ENCODE measurements around the gene PIK3AP1.

Gene PIK3AP1

GRCh38 chr10:96665306-96665705 lies 55.0 kb downstream of the PIK3AP1 start:
- H3K4me1 ChIP-seq (ENCODE audit: control insufficient read depth, insufficient read depth, low read length): peaks cover 11% of the 10 kb centered on the region
- H3K27me3 ChIP-seq (ENCODE audit: control insufficient read depth, insufficient read depth, low read length): no peaks in the 10 kb centered on the region
- H3K4me2 ChIP-seq (ENCODE audit: low read length): no peak overlapping the region
- no peaks in the 10 kb centered on the region for H3K36me3 ChIP-seq (ENCODE audit: insufficient read depth, low read length)
- no peak overlapping the region for H3K9ac ChIP-seq (ENCODE audit: low read depth, low read length)
- no peak overlapping the region for H3K4me3 ChIP-seq (ENCODE audit: low read length)
- no peaks in the 10 kb centered on the region for H3K9me3 ChIP-seq (replicated peaks; ENCODE audit: low read length)

GRCh38 chr10:96664563-96664962 lies 55.8 kb downstream of the PIK3AP1 start:
- H3K4me2 ChIP-seq (ENCODE audit: low read length): no peak overlapping the region
- H3K4me3 ChIP-seq (ENCODE audit: low read length): no peak overlapping the region
- peaks cover 11% of the 10 kb centered on the region for H3K4me1 ChIP-seq (ENCODE audit: control insufficient read depth, insufficient read depth, low read length)
- H3K9ac ChIP-seq (ENCODE audit: low read depth, low read length): no peak overlapping the region
- H3K27me3 ChIP-seq (ENCODE audit: control insufficient read depth, insufficient read depth, low read length): no peaks in the 10 kb centered on the region
- H3K36me3 ChIP-seq (ENCODE audit: insufficient read depth, low read length): no peaks in the 10 kb centered on the region
- H3K9me3 ChIP-seq (replicated peaks; ENCODE audit: low read length): no peaks in the 10 kb centered on the region

GRCh38 chr10:96663797-96664196 lies 56.5 kb downstream of the PIK3AP1 start:
- H3K4me2 ChIP-seq (ENCODE audit: low read length): no peak overlapping the region
- no peaks in the 10 kb centered on the region for H3K36me3 ChIP-seq (ENCODE audit: insufficient read depth, low read length)
- H3K4me1 ChIP-seq (ENCODE audit: control insufficient read depth, insufficient read depth, low read length): peaks cover 11% of the 10 kb centered on the region
- H3K9ac ChIP-seq (ENCODE audit: low read depth, low read length): no peak overlapping the region
- no peaks in the 10 kb centered on the region for H3K27me3 ChIP-seq (ENCODE audit: control insufficient read depth, insufficient read depth, low read length)
- H3K9me3 ChIP-seq (replicated peaks; ENCODE audit: low read length): no peaks in the 10 kb centered on the region
- no peak overlapping the region for H3K4me3 ChIP-seq (ENCODE audit: low read length)

GRCh38 chr10:96661632-96662031 lies 58.7 kb downstream of the PIK3AP1 start:
- Histone ChIP-seq H3K36me3 (ENCODE audit: insufficient read depth, low read length) (no peaks in the 10 kb centered on the region), H3K4me1 (ENCODE audit: control insufficient read depth, insufficient read depth, low read length) (peaks cover 11% of the 10 kb centered on the region), H3K4me2 (ENCODE audit: low read length) (no peak overlapping the region), H3K9me3 (replicated peaks; ENCODE audit: low read length) (no peaks in the 10 kb centered on the region), H3K9ac (ENCODE audit: low read depth, low read length) (no peak overlapping the region), H3K27me3 (ENCODE audit: control insufficient read depth, insufficient read depth, low read length) (no peaks in the 10 kb centered on the region), H3K4me3 (ENCODE audit: low read length) (no peak overlapping the region)

GRCh38 chr10:96660297-96660696 lies 60.0 kb downstream of the PIK3AP1 start:
- H3K4me2 ChIP-seq (ENCODE audit: low read length): no peak overlapping the region

GRCh38 chr10:96658844-96659243 lies 61.5 kb downstream of the PIK3AP1 start:
- no peaks in the 10 kb centered on the region for H3K27me3 ChIP-seq (ENCODE audit: control insufficient read depth, insufficient read depth, low read length)
- H3K4me2 ChIP-seq (ENCODE audit: low read length): no peak overlapping the region
- no peaks in the 10 kb centered on the region for H3K9me3 ChIP-seq (replicated peaks; ENCODE audit: low read length)
- H3K4me3 ChIP-seq (ENCODE audit: low read length): no peak overlapping the region
- no peaks in the 10 kb centered on the region for H3K36me3 ChIP-seq (ENCODE audit: insufficient read depth, low read length)
- no peak overlapping the region for H3K9ac ChIP-seq (ENCODE audit: low read depth, low read length)
- no peaks in the 10 kb centered on the region for H3K4me1 ChIP-seq (ENCODE audit: control insufficient read depth, insufficient read depth, low read length)

More at GRCh38 chr10:96660297-96660696, 60.0 kb downstream of the PIK3AP1 start:
- Histone ChIP-seq H3K4me3 (ENCODE audit: low read length) (no peak overlapping the region), H3K36me3 (ENCODE audit: insufficient read depth, low read length) (no peaks in the 10 kb centered on the region), H3K4me1 (ENCODE audit: control insufficient read depth, insufficient read depth, low read length) (peaks cover 7% of the 10 kb centered on the region), H3K9me3 (replicated peaks; ENCODE audit: low read length) (no peaks in the 10 kb centered on the region), H3K27me3 (ENCODE audit: control insufficient read depth, insufficient read depth, low read length) (no peaks in the 10 kb centered on the region), H3K9ac (ENCODE audit: low read depth, low read length) (no peak overlapping the region)

GRCh38 chr10:96657385-96657784 lies 62.9 kb downstream of the PIK3AP1 start:
- Histone ChIP-seq H3K4me3 (ENCODE audit: low read length) (no peak overlapping the region), H3K4me1 (ENCODE audit: control insufficient read depth, insufficient read depth, low read length) (no peaks in the 10 kb centered on the region), H3K9me3 (replicated peaks; ENCODE audit: low read length) (no peaks in the 10 kb centered on the region), H3K4me2 (ENCODE audit: low read length) (no peak overlapping the region), H3K36me3 (ENCODE audit: insufficient read depth, low read length) (no peaks in the 10 kb centered on the region), H3K9ac (ENCODE audit: low read depth, low read length) (no peak overlapping the region), H3K27me3 (ENCODE audit: control insufficient read depth, insufficient read depth, low read length) (no peaks in the 10 kb centered on the region)

GRCh38 chr10:96656839-96657238 lies 63.5 kb downstream of the PIK3AP1 start:
- H3K9me3 ChIP-seq (replicated peaks; ENCODE audit: low read length): no peaks in the 10 kb centered on the region
- no peaks in the 10 kb centered on the region for H3K27me3 ChIP-seq (ENCODE audit: control insufficient read depth, insufficient read depth, low read length)
- H3K9ac ChIP-seq (ENCODE audit: low read depth, low read length): no peak overlapping the region
- no peak overlapping the region for H3K4me3 ChIP-seq (ENCODE audit: low read length)
- no peak overlapping the region for H3K4me2 ChIP-seq (ENCODE audit: low read length)
- H3K4me1 ChIP-seq (ENCODE audit: control insufficient read depth, insufficient read depth, low read length): no peaks in the 10 kb centered on the region
- H3K36me3 ChIP-seq (ENCODE audit: insufficient read depth, low read length): no peaks in the 10 kb centered on the region

GRCh38 chr10:96656198-96656577 lies 64.1 kb downstream of the PIK3AP1 start:
- Histone ChIP-seq H3K9me3 (replicated peaks; ENCODE audit: low read length) (no peaks in the 10 kb centered on the region), H3K36me3 (ENCODE audit: insufficient read depth, low read length) (no peaks in the 10 kb centered on the region), H3K9ac (ENCODE audit: low read depth, low read length) (no peak overlapping the region), H3K4me1 (ENCODE audit: control insufficient read depth, insufficient read depth, low read length) (no peaks in the 10 kb centered on the region), H3K4me2 (ENCODE audit: low read length) (no peak overlapping the region), H3K4me3 (ENCODE audit: low read length) (no peak overlapping the region), H3K27me3 (ENCODE audit: control insufficient read depth, insufficient read depth, low read length) (no peaks in the 10 kb centered on the region)

- H3K9me3 ChIP-seq (replicated peaks; ENCODE audit: low read length): no peaks in the 10 kb centered on the region
- H3K36me3 ChIP-seq (ENCODE audit: insufficient read depth, low read length): no peaks in the 10 kb centered on the region
- H3K9ac ChIP-seq (ENCODE audit: low read depth, low read length): no peak overlapping the region
- no peak overlapping the region for H3K4me2 ChIP-seq (ENCODE audit: low read length)
- no peak overlapping the region for H3K4me3 ChIP-seq (ENCODE audit: low read length)
- H3K4me1 ChIP-seq (ENCODE audit: control insufficient read depth, insufficient read depth, low read length): no peaks in the 10 kb centered on the region
- H3K27me3 ChIP-seq (ENCODE audit: control insufficient read depth, insufficient read depth, low read length): no peaks in the 10 kb centered on the region
Measured at GRCh38 chr10:96655461-96656197, 64.7 kb downstream of the PIK3AP1 start.

- H3K36me3 ChIP-seq (ENCODE audit: insufficient read depth, low read length): no peaks in the 10 kb centered on the region
Measured at GRCh38 chr10:96651998-96652431, 68.3 kb downstream of the PIK3AP1 start.

GRCh38 chr10:96650958-96651357 lies 69.4 kb downstream of the PIK3AP1 start:
- H3K4me3 ChIP-seq (ENCODE audit: low read length): no peak overlapping the region
- H3K9ac ChIP-seq (ENCODE audit: low read depth, low read length): no peak overlapping the region
- H3K4me2 ChIP-seq (ENCODE audit: low read length): no peak overlapping the region
- no peaks in the 10 kb centered on the region for H3K36me3 ChIP-seq (ENCODE audit: insufficient read depth, low read length)
- H3K4me1 ChIP-seq (ENCODE audit: control insufficient read depth, insufficient read depth, low read length): no peaks in the 10 kb centered on the region
- H3K27me3 ChIP-seq (ENCODE audit: control insufficient read depth, insufficient read depth, low read length): peaks cover 8% of the 10 kb centered on the region
- no peaks in the 10 kb centered on the region for H3K9me3 ChIP-seq (replicated peaks; ENCODE audit: low read length)

More at GRCh38 chr10:96651998-96652431, 68.3 kb downstream of the PIK3AP1 start:
- H3K9ac ChIP-seq (ENCODE audit: low read depth, low read length): no peak overlapping the region
- H3K27me3 ChIP-seq (ENCODE audit: control insufficient read depth, insufficient read depth, low read length): peaks cover 3% of the 10 kb centered on the region
- no peaks in the 10 kb centered on the region for H3K4me1 ChIP-seq (ENCODE audit: control insufficient read depth, insufficient read depth, low read length)
- no peak overlapping the region for H3K4me2 ChIP-seq (ENCODE audit: low read length)
- no peak overlapping the region for H3K4me3 ChIP-seq (ENCODE audit: low read length)
- no peaks in the 10 kb centered on the region for H3K9me3 ChIP-seq (replicated peaks; ENCODE audit: low read length)

All from skeletal muscle satellite cell (primary cell).